ENCODE measurements around the gene DNER.
"Not testable (repeated sequence)": the region's sequence is repeated elsewhere in the genome, so short reads cannot be mapped to it uniquely, and the experiment has no call there.

The DNER gene

GRCh38 chr2:229376866-229377265, 337.5 kb downstream of the DNER start:
- DNase-seq: no peak

DNA sequence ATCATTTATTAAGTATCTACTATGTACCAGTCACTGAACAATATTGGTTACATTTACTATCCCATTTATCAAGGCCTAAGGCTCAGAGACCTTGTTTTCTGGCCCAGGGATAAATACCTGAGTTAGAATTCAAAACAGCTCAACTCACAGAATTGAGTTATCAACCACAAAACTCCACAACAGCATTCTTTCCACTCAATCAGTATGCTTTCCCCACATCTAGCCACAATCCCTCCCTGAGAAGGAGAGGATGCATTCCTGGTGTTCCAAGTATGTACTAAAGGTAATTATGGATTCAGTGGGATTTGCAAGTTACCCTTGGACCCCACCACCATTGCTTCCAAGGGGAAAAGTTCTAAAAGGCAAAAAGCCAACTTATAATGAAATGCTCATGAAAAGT, 339.1 kb downstream of the DNER start:
- no peak for DNase-seq

- not testable (repeated sequence) for DNase-seq
Measured at GRCh38 chr2:229373311-229373710, 341.0 kb downstream of the DNER start.

DNA sequence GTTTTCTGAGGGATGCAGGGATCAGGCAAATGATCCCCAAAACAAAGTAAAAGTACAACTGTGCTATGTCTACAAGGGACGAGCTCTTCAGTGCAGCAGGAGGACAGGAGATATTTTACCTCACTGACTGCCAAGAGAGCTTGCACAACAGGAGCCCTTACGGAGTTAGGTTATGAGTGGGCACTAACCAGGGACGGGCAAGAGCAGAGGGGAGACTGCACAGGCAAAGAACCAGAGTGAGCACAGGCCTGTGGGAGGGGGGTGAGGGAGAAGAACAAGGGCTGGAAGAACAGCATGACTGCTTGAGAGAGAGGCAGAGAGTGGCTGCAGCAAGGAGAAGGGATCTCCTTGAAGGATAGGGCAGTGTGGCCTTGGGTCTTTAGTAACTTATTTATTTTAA, 342.1 kb downstream of the DNER start:
- DNase-seq: no peak

DNA sequence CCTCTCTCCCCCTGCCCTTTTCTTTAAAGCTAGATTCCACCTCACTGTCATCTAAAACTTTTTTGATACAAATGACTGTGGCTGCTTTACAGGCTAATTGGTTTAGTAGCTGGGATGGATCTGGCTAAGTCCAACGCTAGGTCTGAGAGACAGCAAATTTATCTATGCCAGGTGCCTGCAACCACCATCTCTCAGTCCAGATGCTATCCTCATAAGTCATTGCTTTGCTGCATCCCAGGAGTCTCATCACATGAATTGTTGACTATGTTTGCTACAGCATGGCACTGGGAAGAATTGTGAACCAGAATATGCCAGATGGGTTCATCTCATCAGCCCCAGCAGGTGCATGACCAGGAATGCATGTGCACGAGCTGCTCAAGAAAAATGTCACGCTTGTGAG, 343.3 kb downstream of the DNER start:
- no peak for DNase-seq

DNA sequence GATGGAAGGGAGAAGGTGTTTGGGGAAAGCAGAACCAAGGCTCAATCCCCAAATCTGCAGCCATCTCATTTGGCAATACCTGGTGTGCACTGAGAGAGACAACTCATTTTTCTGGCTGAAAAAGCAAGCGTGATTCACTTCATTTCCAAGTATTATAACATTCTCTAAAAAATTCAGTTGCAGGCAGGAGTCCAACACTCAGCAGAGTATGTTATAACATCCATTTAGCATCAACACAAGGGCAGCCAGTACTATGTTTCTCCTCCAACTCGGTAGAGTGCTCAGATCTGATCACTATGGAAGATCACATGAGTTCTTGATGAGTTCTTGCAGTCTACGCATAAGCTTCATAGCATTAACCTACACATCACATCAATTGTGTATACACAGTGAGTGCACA, 343.8 kb downstream of the DNER start:
- DNase-seq: no peak

DNA sequence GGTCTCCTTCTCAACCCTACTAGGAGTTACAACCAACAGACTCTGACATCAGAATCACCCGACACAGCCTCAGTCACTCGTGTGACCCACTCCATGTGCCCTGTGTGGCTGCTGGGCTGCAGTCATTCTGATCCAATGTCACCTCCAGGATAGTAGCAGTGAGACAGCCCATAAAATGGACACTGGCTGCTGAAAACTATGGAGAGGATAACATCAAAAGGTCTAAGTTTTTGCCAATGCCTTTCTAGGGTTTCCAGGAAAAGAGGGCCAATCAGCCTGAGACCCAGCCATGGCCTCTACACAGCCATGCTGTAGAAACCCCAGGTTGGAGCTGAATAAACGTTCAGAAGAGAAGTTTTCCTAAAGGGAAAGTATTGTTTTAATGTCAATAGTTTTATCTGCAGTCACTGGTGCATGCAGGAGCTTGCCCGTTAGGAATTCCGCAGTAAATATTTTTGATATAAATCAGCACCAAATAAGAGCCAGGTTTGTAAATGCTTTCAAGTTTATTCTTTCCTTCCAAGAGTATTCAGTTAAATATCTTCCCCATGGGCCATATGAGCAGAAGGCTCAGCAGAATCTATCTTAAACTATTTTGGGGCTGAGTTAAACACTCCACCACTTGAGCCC, 351.1 kb downstream of the DNER start:
- no peak for DNase-seq

DNA sequence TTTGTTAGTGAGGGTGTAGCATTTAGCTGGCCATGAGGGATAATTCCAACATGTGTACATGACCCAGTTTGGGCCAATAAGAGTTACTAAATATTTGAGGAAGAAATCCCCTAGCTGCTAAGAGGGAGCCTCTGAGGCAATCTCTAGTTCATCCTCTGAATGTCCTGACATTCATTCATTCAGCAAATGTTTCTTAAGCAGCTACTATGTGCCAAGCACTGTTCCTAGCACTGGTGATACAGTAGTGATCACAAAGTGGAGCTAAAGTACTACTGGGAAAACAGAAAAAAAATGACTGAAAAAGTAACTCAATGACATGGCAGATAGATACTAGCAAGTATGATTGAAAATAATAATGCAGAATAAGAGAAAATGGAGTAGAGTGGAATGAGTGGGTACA, 363.5 kb downstream of the DNER start:
- no peak for DNase-seq

DNA sequence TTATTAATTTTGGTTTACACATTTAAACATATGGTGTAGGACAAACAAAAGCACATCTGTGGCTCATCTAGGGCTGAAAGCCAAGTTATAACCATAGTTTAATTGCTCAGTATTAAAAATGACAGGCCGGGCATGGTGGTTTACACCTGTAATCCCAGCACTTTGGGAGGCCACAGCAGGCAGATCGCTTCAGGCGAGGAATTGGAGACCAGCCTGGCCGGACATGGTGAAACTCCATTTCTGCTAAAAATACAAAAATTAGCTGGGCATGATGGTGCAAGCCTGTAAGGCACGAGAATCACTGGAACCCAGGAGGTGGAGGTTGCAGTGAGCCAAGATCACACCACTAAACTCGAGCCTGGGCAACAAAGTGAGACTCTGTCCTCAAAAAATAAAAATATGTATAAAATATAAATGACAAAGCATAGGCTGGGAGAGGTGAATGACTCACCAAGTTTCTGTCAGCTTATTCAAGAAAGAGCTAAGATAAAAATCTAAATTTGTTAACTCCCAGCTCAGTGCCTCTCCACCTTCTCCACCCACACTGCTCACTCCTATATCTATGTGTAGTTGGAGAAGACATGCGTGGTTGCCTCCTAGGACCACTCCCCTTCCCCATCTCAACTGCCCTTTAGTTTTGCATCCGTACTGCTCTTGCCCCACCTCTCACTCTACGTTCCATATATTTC, 364.1 kb downstream of the DNER start:
- no peak for DNase-seq

DNA sequence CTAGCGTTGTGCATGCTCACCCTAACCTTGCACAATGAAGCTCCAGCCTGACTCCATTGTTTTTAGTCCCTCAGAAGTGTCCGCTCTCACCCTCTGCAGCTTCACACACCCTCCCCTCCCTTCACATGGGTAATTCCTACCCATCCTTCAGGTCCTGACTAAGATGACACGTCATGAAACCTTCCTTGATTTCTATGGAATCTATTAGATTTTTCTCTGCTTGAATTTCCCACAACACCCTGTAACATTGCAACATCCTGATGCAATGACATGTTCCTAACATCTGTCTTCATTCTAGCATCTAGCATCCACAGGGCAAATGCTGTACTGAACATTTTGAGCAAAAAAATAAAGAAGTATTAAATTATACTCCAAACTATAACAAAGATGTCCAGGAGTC, 366.2 kb downstream of the DNER start:
- no peak for DNase-seq

DNA sequence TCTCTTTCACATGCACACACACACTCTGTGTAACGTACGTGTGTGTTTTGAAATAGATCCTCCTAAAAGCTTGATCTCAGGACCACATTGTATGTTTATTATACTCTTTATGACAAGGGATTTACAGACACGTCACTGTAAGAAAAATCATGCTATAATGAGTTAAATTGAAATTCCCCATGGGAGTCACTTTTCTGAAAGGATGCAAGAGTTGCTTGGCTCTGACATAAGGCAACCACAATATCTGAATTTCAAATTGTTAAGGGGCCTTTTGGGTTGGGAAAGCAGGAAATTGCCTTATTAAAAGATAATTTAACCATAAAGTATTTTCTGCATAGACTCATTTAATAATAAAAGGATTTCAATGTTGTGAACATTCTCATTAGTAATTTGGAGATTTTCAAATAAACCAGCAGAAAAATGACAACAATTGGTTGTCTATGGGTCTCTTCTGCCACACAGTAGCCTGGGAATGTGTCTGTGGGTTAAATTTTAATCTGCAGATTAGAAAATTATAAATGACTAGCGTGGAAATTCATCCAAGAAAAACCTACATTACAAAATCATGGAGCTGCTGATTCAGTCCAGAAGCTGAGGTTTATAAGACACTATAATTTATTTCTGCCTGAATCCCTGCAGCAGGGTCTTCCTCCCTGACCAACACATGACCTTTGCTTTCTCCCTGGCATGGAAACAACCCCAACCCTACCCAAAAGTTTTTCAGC, 367.4 kb downstream of the DNER start:
- no peak for DNase-seq

DNA sequence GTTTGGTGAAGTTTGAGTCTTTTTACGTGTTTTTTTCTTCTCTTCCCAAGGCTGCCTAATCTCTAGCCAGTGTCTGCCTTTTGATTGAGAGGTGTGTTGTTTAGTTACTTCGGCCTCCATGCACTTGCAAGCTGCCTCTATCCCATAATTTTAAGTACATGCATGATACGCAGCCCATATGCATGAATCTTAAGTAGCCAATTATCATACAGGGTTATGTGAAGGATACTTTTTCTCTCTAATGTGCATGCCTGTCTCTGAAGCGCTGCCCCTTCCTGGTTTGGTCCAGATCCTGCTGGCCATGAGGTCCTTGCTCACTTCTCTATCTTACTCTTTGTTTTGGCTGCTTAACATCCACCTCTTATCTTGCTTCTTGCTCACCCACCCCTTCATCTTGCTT, 369.4 kb downstream of the DNER start:
- DNase-seq: no peak

- no peak for DNase-seq
Measured at GRCh38 chr2:229344151-229344551, 370.2 kb downstream of the DNER start.

DNA sequence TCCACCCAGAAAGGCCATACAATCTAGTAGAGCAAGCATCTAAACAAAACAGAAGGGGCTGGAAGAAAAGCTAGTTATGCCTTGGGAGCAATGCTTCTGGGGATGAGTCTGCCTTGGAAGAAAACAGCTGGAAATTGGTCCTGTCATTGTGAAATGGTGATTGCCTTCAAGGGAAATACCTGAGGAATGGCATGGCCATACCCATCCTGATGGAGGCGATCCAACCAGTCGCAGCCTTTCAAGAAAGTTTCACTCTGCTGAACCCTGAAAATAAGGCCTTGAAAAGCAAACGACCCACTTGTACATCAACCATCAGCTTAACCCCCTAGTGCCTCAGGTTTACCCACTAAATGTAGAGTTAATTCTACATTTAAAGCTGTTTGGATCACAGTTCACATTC, 370.7 kb downstream of the DNER start:
- DNase-seq: no peak

DNA sequence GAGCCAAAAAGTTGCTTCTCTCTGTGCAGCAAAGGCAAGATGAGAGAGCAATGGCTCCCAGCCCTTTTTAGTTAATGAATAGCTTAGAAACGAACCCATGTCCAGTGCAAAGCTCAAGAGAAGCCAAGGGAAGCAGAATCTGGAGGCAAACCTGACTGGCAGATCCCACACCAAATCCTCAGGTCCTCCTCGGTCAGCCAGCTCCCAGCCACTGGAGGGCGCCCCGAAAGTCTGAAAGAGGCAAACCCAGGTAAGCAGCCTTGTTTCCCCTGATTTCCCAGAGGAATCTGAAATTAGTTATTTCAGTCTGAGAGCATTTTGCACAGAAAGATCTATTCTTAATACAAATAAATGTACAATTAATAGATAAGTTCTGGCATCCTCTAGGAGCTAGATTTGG, 372.0 kb downstream of the DNER start:
- DNase-seq: no peak

GRCh38 chr2:229340086-229340760, 374.1 kb downstream of the DNER start:
- DNase-seq: no peak

GRCh38 chr2:229339618-229340017, 374.7 kb downstream of the DNER start:
- DNase-seq: no peak

DNA sequence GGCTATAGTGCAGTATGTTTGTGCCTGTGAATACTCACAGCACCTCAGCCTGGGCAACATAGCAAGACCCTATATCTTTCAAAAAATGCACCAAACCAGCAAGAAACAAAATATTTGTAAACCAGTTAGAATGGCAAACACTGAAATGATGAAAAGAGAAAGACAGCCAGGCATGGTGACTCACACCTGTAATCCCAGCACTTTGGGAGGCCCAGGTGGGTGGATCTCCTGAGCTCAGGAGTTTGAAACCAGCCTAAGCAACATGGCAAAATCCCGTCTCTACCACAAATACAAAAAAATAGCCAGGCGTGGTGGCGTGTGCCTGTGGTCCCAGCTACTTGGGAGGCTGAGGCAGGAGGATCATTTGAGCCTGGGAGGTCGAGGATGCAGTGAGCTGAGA, 375.2 kb downstream of the DNER start:
- not testable (repeated sequence) for DNase-seq

GRCh38 chr2:229335877-229336346, 378.4 kb downstream of the DNER start:
- DNase-seq: no peak

- no peak for DNase-seq
Measured at GRCh38 chr2:229335330-229335729, 379.0 kb downstream of the DNER start.

DNA sequence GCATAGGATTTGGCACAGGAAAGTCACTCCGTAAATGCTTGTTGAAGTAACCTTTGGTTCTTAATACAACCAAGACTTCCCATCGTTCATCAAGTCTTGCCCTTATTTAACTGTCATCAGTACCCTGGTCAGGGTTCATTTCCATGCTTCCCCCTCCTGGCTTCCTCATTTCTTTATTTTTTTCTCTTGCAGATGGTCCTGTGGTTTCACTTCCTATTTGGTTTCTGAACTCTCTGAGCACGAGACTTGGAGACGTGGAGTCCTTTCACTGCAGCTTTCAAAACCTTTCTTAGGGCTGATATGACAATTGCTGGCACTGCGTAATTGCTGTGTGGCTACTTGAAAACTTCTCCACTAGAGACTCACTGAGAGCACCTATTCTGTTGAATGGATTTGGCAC, 383.4 kb downstream of the DNER start:
- DNase-seq: no peak

GRCh38 chr2:229319558-229319957, 394.8 kb downstream of the DNER start:
- no peak for DNase-seq

DNA sequence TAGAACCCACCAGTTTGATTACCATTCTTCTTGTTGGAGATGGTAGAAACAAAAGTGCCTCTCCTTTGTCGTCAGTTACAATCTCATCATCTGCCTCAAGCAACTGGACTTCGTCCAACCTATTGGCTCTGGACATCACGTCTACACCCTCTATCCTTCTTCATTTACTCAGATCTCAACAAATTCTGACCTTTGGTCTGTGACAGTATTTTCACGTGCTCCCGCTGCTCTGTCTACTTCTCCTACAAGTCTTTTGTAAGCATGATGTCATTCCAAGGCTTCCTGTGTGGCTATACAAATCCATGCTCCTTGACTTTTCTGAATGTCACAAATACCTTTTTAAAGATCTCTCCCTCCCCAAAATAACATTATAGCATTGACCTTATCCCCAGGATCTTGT, 400.2 kb downstream of the DNER start:
- DNase-seq: no peak

GRCh38 chr2:229313591-229313990, 400.8 kb downstream of the DNER start:
- no peak for DNase-seq

Measured in activated effector memory CD4-positive, alpha-beta T cell treated with Interleukin-2 at 50 U/mL for 16 hours (primary cell).